Fibroblast of skin of right biceps (primary cell): ENCODE data around the gene AGR3.

Source experiments
- DNase-seq: peaks from one replicate; pipeline ENCODE4 v3.0.0-alpha.2; 2013

The AGR3 gene

GRCh38 chr7:16822029-16822428 lies 59.8 kb downstream of the AGR3 start:
- no peak for DNase-seq

- DNase-seq: no peak
Measured at GRCh38 chr7:16818732-16819131, 63.1 kb downstream of the AGR3 start.

- DNase-seq: peak; percentile 43
Measured at GRCh38 chr7:16817536-16817935, 64.2 kb downstream of the AGR3 start.

- no peak for DNase-seq
Measured at GRCh38 chr7:16816824-16817223, 65.0 kb downstream of the AGR3 start.

- no peak for DNase-seq
Measured at GRCh38 chr7:16815001-16815400, 66.8 kb downstream of the AGR3 start.

GRCh38 chr7:16813232-16813616 lies 68.6 kb downstream of the AGR3 start:
- DNase-seq: no peak

- no peak for DNase-seq
Measured at GRCh38 chr7:16812542-16813231, 69.1 kb downstream of the AGR3 start.

GRCh38 chr7:16811551-16811950 lies 70.2 kb downstream of the AGR3 start:
- peak; percentile 49 for DNase-seq

GRCh38 chr7:16810573-16810972 lies 71.2 kb downstream of the AGR3 start:
- no peak for DNase-seq

- DNase-seq: no peak
Measured at GRCh38 chr7:16810112-16810511, 71.7 kb downstream of the AGR3 start.
